HG02623 (cell line): ENCODE measurements around the gene DNAI2.

Experiments
- ATAC-seq: cut with Tn5 transposase; IDR thresholded peaks from one replicate; pipeline ENCODE4 v1.9.1; 2021; ENCODE audit warnings: moderate library complexity; ENCODE audit not compliant: unreplicated experiment

The DNAI2 gene

GRCh38 chr17:74299226-74300009, 25.4 kb downstream of the DNAI2 start:
- ATAC-seq: no peak

- no peak for ATAC-seq
Observed at GRCh38 chr17:74303305-74303704, 29.3 kb downstream of the DNAI2 start.

- no peak for ATAC-seq
Observed at GRCh38 chr17:74304184-74304583, 30.1 kb downstream of the DNAI2 start.

- no peak for ATAC-seq
Observed at GRCh38 chr17:74305865-74306654, 32.0 kb downstream of the DNAI2 start.

- no peak for ATAC-seq
Observed at GRCh38 chr17:74307984-74308773, 34.1 kb downstream of the DNAI2 start.

GRCh38 chr17:74309902-74310301, 35.9 kb downstream of the DNAI2 start:
- no peak for ATAC-seq

GRCh38 chr17:74314877-74315276, 40.8 kb downstream of the DNAI2 start:
- ATAC-seq: no peak

GRCh38 chr17:74316220-74316619, 42.2 kb downstream of the DNAI2 start:
- ATAC-seq: no peak

- no peak for ATAC-seq
Observed at GRCh38 chr17:74317071-74317470, 43.0 kb downstream of the DNAI2 start.

GRCh38 chr17:74318391-74318790, 44.4 kb downstream of the DNAI2 start:
- ATAC-seq: no peak

- no peak for ATAC-seq
Observed at GRCh38 chr17:74324521-74324920, 50.5 kb downstream of the DNAI2 start.

- no peak for ATAC-seq
Observed at GRCh38 chr17:74325376-74325742, 51.3 kb downstream of the DNAI2 start.

- no peak for ATAC-seq
Observed at GRCh38 chr17:74325743-74326379, 51.8 kb downstream of the DNAI2 start, which contains the start of gene KIF19. TSS of gene KIF19 (plus strand) at chr17:74326226. CDS start at chr17:74326350, 124 bp downstream.

- no peak for ATAC-seq
Observed at GRCh38 chr17:74326506-74326905, 52.5 kb downstream of the DNAI2 start.

GRCh38 chr17:74328487-74328886, 54.5 kb downstream of the DNAI2 start:
- no peak for ATAC-seq

GRCh38 chr17:74329378-74329777, 55.3 kb downstream of the DNAI2 start:
- ATAC-seq: no peak

- no peak for ATAC-seq
Observed at GRCh38 chr17:74330446-74330845, 56.4 kb downstream of the DNAI2 start.

- ATAC-seq: no peak
Observed at GRCh38 chr17:74332017-74332650, 58.1 kb downstream of the DNAI2 start.

GRCh38 chr17:74332763-74333283, 58.8 kb downstream of the DNAI2 start:
- ATAC-seq: no peak

GRCh38 chr17:74334393-74335039, 60.5 kb downstream of the DNAI2 start:
- no peak for ATAC-seq
